ENCODE data around the gene EFCAB6. TPM values are rescaled to one million over a fixed set of nuclear protein-coding genes. Genes with fewer than 3 reads are reported as not detected.

The EFCAB6 gene
- total RNA-seq, 4 donors from 2014 or later = 0.68 to 3.7 (median 0.80) TPM; not detected in 1

GRCh38 chr22:43537019-43537585, 275.0 kb downstream of the EFCAB6 start:
- Histone ChIP-seq H3K36me3 (no peaks in the 10 kb centered on the region), H3K4me3 (no peak overlapping the region), H3K4me1 (no peaks in the 10 kb centered on the region), H3K9me3 (no peaks in the 10 kb centered on the region), H3K27ac (no peak overlapping the region), H3K27me3 (no peaks in the 10 kb centered on the region)
- TF ChIP-seq POLR2AphosphoS5 (IDR thresholded peaks at IDR 0.05) = no peak
- TF ChIP-seq POLR2A (IDR thresholded peaks at IDR 0.05) = no peak
- no peak for TF ChIP-seq EP300 (IDR thresholded peaks at IDR 0.05; ENCODE audit: low read depth)
- no peak for TF ChIP-seq CTCF (IDR thresholded peaks at IDR 0.05)
- 82 to 100% methylated on average over 4 to 14 of the region's 14 CpGs for WGBS, 2 donors (ENCODE audit: low coverage in 1 of 2)
- no peak for DNase-seq
- intact Hi-C loops (cut with DNase I; ENCODE audit: low total_unique reads) = no loop called here
- in situ Hi-C loops (cut with MboI; ENCODE audit: low pct_ligation_motif_present in 1 of 4, low pct_unique_long_range_greater_than_20kb in 1 of 4, low sequenced_read_pairs in 3 of 4) = no loop called here

- Histone ChIP-seq H3K4me1 (no peaks in the 10 kb centered on the region), H3K27ac (no peak overlapping the region), H3K36me3 (no peaks in the 10 kb centered on the region), H3K4me3 (no peak overlapping the region), H3K27me3 (no peaks in the 10 kb centered on the region), H3K9me3 (no peaks in the 10 kb centered on the region)
- WGBS, 2 donors (ENCODE audit: low coverage in 1 of 2) = 71 to 75% methylated on average over 4 to 5 of the region's 5 CpGs
- intact Hi-C loops (cut with DNase I; ENCODE audit: low total_unique reads) (no loop called here), in situ Hi-C loops (cut with MboI; ENCODE audit: low pct_ligation_motif_present in 1 of 4, low pct_unique_long_range_greater_than_20kb in 1 of 4, low sequenced_read_pairs in 3 of 4) (no loop called here)
- no peak for TF ChIP-seq EP300 (IDR thresholded peaks at IDR 0.05; ENCODE audit: low read depth)
- DNase-seq = no peak
These were observed 276.4 kb downstream of the EFCAB6 start for GRCh38 chr22:43535741-43536140.

- no peak overlapping the region for H3K27ac ChIP-seq
- intact Hi-C loops (cut with DNase I; ENCODE audit: low total_unique reads) = no loop called here
- no peaks in the 10 kb centered on the region for H3K36me3 ChIP-seq
- TF ChIP-seq CTCF (IDR thresholded peaks at IDR 0.05) (no peak), EP300 (IDR thresholded peaks at IDR 0.05; ENCODE audit: low read depth) (no peak), POLR2AphosphoS5 (IDR thresholded peaks at IDR 0.05) (no peak), POLR2A (IDR thresholded peaks at IDR 0.05) (no peak)
- WGBS, 2 donors (ENCODE audit: low coverage in 1 of 2) = 93 to 100% methylated on average over 5 to 7 of the region's 7 CpGs
- in situ Hi-C loops (cut with MboI; ENCODE audit: low pct_ligation_motif_present in 1 of 4, low pct_unique_long_range_greater_than_20kb in 1 of 4, low sequenced_read_pairs in 3 of 4) = no loop called here
- H3K9me3 ChIP-seq = no peaks in the 10 kb centered on the region
- H3K4me3 ChIP-seq = no peak overlapping the region
- H3K27me3 ChIP-seq = no peaks in the 10 kb centered on the region
- no peak for DNase-seq
- H3K4me1 ChIP-seq = no peaks in the 10 kb centered on the region
These were observed 276.8 kb downstream of the EFCAB6 start for GRCh38 chr22:43535336-43535735.

GRCh38 chr22:43534916-43535315, 277.2 kb downstream of the EFCAB6 start:
- H3K36me3 ChIP-seq = no peaks in the 10 kb centered on the region
- DNase-seq = no peak
- H3K27ac ChIP-seq = no peak overlapping the region
- no peaks in the 10 kb centered on the region for H3K27me3 ChIP-seq
- intact Hi-C loops (cut with DNase I; ENCODE audit: low total_unique reads) (no loop called here), in situ Hi-C loops (cut with MboI; ENCODE audit: low pct_ligation_motif_present in 1 of 4, low pct_unique_long_range_greater_than_20kb in 1 of 4, low sequenced_read_pairs in 3 of 4) (no loop called here)
- TF ChIP-seq EP300 (IDR thresholded peaks at IDR 0.05; ENCODE audit: low read depth) = no peak
- no peak for TF ChIP-seq POLR2AphosphoS5 (IDR thresholded peaks at IDR 0.05)
- TF ChIP-seq POLR2A (IDR thresholded peaks at IDR 0.05) = no peak
- TF ChIP-seq CTCF (IDR thresholded peaks at IDR 0.05) = no peak
- no peak overlapping the region for H3K4me3 ChIP-seq
- 86% methylated on average over 6 of the region's 6 CpGs; no CpG with 5 or more reads in 1 of the 2 donors for WGBS, 2 donors (ENCODE audit: low coverage in 1 of 2)
- H3K9me3 ChIP-seq = no peaks in the 10 kb centered on the region
- no peaks in the 10 kb centered on the region for H3K4me1 ChIP-seq

Data from transverse colon (tissue), 4 donors.